ENCODE measurements around the gene SELL. TPM values are rescaled to one million over a fixed set of nuclear protein-coding genes. Genes with fewer than 3 reads are reported as not detected.

The SELL gene
- total and polyA plus RNA-seq, 2 of the 8 experiments (the other 6 are each of a cell fraction or from before 2014, with no cell fraction given) = not detected

GRCh38 chr1:169704797-169705196, 6.6 kb downstream of the SELL start (continued):
- TF ChIP-seq RNF2 (IDR thresholded peaks at IDR 0.05; ENCODE audit: borderline replicate concordance, low read depth, low read length, missing control alignments, poor library complexity, severe bottlenecking) = no peak
- TF ChIP-seq RAD21 (IDR thresholded peaks at IDR 0.05 in 1 of 2, conservative IDR thresholded peaks at IDR 0.05 in 1 of 2; ENCODE audit: low read depth in 2 of 2, low read length in 2 of 2) = no peak

Measured in H1 (cell line).